RWPE1 (cell line): Measurements from ENCODE around the gene ARID1B.

Source experiments
- CTCF ChIA-PET: fragments of 350-600 bp; sonication (Branson Sonifier 250); formaldehyde crosslinking; extraction: SDS; loops from one replicate; lab custom pipeline; 2021; lab: Yijun Ruan, JAX
- POLR2A ChIA-PET: fragments of 400-600 bp; formaldehyde crosslinking; extraction: SDS; loops from one replicate; lab custom pipeline; 2020; ENCODE audit warnings: antibody characterized with exemption; ENCODE audit not compliant: low non-redundant PET; lab: Yijun Ruan, JAX
- DNase-seq: peaks from one replicate; pipeline ENCODE4 v3.0.0; 2012; ENCODE audit warnings: low spot score
- H3K27ac ChIP-seq: fragments of 450-650 bp; 2 replicates; pipeline ENCODE4 v1.5.1; 2017
- CTCF ChIP-seq: fragments of 450-650 bp; conservative IDR thresholded peaks from 2 replicates; pipeline ENCODE4 v1.5.1; 2017; ENCODE audit warnings: low read depth, mild to moderate bottlenecking

ARID1B gene

GRCh38 chr6:157072128-157072527 is 294.9 kb downstream of the ARID1B start:
- no peak for DNase-seq
- no peak for TF ChIP-seq CTCF
- no peak overlapping the region for H3K27ac ChIP-seq
- ChIA-PET CTCF (no interaction called here), POLR2A (no interaction called here)

- DNase-seq: no peak
- no peak overlapping the region for H3K27ac ChIP-seq
- TF ChIP-seq CTCF: no peak
- CTCF ChIA-PET: no interaction called here
- POLR2A ChIA-PET: no interaction called here
Observed at GRCh38 chr6:157073596-157073995, 296.4 kb downstream of the ARID1B start.

GRCh38 chr6:157074969-157075368 is 297.8 kb downstream of the ARID1B start:
- ChIA-PET POLR2A (no interaction called here), CTCF (interaction anchor here (0.6 kb wide), 1 partner anchor 681 kb away, joined by 3 read pairs; no protein-coding TSS in a partner anchor)
- DNase-seq: no peak
- H3K27ac ChIP-seq: no peak overlapping the region
- no peak for TF ChIP-seq CTCF

GRCh38 chr6:157075549-157076450 is 298.6 kb downstream of the ARID1B start:
- no peak for TF ChIP-seq CTCF
- no peak overlapping the region for H3K27ac ChIP-seq
- DNase-seq: no peak
- CTCF ChIA-PET: interaction anchor here (0.6 kb wide), 1 partner anchor 680 kb away, joined by 3 read pairs; no protein-coding TSS in a partner anchor
- POLR2A ChIA-PET: no interaction called here

- H3K27ac ChIP-seq: no peak overlapping the region
- ChIA-PET CTCF (no interaction called here), POLR2A (no interaction called here)
- DNase-seq: no peak
- no peak for TF ChIP-seq CTCF
Observed at GRCh38 chr6:157076451-157076822, 299.3 kb downstream of the ARID1B start.

GRCh38 chr6:157077251-157077650 is 300.1 kb downstream of the ARID1B start:
- H3K27ac ChIP-seq: no peak overlapping the region
- DNase-seq: no peak
- TF ChIP-seq CTCF: no peak
- CTCF ChIA-PET: interaction anchor here (0.6 kb wide), 1 partner anchor 133 kb away, joined by 4 read pairs; no protein-coding TSS in a partner anchor
- POLR2A ChIA-PET: no interaction called here
